ENCODE results near the gene NGEF.

NGEF gene

GRCh38 chr2:233051241-233052149 is 38.4 kb upstream of the NGEF start:
- intact Hi-C loops (cut with micrococcal nuclease): no loop called here
- Mint-ChIP-seq H3K4me1 (ENCODE audit: low read depth) (peaks cover 34% of the 10 kb centered on the region), H3K36me3 (ENCODE audit: low read depth) (no peaks in the 10 kb centered on the region), H3K4me3 (no peak overlapping the region), H3K27ac (peak overlapping the region; percentile 71), H3K9me3 (no peaks in the 10 kb centered on the region), H3K27me3 (peaks cover 16% of the 10 kb centered on the region)

DNA sequence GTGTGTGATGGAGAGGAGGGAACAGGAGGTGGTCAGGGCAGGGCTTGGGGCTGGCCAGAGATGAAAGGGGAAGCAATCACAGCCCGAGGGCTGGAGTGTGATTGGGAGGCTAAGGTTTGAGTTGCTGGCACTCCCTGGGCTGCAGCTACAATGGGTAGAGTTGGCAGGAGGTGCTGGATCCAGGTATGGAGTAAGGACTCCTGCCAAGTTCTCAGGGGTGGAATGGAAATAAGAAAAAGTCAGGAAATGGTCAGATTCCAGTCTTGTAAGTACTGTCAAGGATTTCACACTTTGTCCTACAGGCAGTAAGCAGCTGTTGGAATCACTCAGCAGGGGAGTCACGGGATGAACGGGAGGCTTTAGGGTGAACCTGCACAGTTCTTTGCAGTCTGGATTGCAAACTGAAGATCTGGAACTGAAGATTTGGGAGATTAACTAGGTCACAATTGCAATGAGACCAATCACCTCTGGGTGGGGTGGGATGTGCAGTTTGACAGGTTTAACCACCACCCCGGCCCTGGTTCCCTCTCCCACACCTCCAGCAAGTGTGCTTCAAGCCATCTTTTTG is 36.2 kb upstream of the NGEF start:
- Mint-ChIP-seq H3K36me3 (ENCODE audit: low read depth) (no peaks in the 10 kb centered on the region), H3K4me1 (ENCODE audit: low read depth) (peaks cover 29% of the 10 kb centered on the region), H3K27me3 (peaks cover 14% of the 10 kb centered on the region), H3K27ac (no peak overlapping the region), H3K4me3 (no peak overlapping the region), H3K9me3 (no peaks in the 10 kb centered on the region)
- intact Hi-C loops (cut with micrococcal nuclease): no loop called here

DNA sequence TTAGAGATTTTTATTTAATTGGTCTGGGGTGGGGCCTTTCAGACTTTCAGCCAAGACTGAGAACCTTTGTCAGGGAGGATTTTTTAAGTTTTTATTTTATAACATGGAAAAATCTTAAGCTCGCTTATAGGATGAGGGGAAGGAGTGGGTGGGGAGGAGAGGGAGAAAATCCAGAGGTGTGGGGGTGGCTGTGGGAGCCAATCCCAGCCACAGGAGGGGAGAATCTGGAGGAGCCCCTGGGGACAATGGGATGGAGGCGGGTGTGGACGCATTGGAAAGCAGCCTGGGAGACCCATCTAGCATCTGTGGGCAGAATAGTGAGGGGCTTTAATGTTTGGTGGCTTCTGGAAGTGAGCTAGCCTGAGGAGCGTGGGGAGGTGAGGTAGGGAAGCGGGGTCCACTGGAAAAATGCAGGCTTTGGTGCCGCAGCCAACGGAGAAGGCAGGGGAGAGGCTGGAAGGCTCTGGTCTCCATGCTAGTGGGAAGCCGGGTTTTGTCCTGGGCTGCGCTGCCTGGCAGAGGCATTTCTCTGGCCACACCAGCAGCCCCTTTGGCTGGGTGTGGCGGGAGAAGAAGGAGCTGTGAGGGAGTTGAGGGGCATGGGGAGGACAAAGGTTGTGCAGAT is 35.6 kb upstream of the NGEF start:
- H3K27ac Mint-ChIP-seq: no peak overlapping the region

GRCh38 chr2:233047667-233048066 is 34.6 kb upstream of the NGEF start:
- no peak overlapping the region for H3K27ac Mint-ChIP-seq
- H3K4me3 Mint-ChIP-seq: no peak overlapping the region
- intact Hi-C loops (cut with micrococcal nuclease): no loop called here
- H3K27me3 Mint-ChIP-seq: peaks cover 11% of the 10 kb centered on the region
- no peaks in the 10 kb centered on the region for H3K36me3 Mint-ChIP-seq (ENCODE audit: low read depth)
- peaks cover 23% of the 10 kb centered on the region for H3K4me1 Mint-ChIP-seq (ENCODE audit: low read depth)
- H3K9me3 Mint-ChIP-seq: no peaks in the 10 kb centered on the region

More for the DNA sequence above, 35.6 kb upstream of the NGEF start:
- Mint-ChIP-seq H3K27me3 (peaks cover 11% of the 10 kb centered on the region), H3K4me3 (no peak overlapping the region), H3K36me3 (ENCODE audit: low read depth) (no peaks in the 10 kb centered on the region), H3K9me3 (no peaks in the 10 kb centered on the region), H3K4me1 (ENCODE audit: low read depth) (peaks cover 24% of the 10 kb centered on the region)
- intact Hi-C loops (cut with micrococcal nuclease): no loop called here

GRCh38 chr2:233047206-233047605 is 34.1 kb upstream of the NGEF start:
- no peak overlapping the region for H3K4me3 Mint-ChIP-seq
- peaks cover 11% of the 10 kb centered on the region for H3K27me3 Mint-ChIP-seq
- peaks cover 23% of the 10 kb centered on the region for H3K4me1 Mint-ChIP-seq (ENCODE audit: low read depth)
- intact Hi-C loops (cut with micrococcal nuclease): no loop called here
- no peak overlapping the region for H3K27ac Mint-ChIP-seq
- no peaks in the 10 kb centered on the region for H3K36me3 Mint-ChIP-seq (ENCODE audit: low read depth)
- H3K9me3 Mint-ChIP-seq: no peaks in the 10 kb centered on the region

DNA sequence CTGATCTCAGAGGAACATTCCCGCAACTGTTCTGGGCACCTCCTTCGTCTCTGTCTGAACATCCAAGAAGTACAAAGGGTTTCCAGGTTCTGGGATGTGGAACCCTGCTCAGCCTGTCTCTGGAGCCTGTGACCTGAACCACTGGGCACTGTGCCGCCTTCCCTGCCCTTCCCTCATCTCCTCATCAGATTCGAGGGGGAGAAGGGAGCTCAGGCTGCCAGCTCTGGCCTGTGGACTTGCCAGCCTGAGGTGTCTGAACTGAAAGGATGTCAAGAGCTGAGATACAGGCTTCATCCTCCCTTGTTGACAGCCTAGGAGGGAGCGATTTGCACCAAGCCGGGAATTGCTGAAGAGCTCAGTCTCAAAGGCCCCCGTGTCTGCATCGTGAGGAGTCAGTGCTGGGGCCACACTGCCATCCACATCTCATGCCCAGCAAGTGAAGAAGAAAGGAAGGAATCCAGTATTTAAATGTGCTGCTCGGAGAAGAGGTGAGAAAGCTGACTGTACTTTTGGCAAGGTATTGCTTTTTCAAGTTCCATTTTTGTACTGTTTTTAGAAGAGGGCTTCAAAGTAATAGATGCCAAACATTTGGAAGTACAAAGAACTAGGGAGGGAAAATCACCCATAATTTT is 32.0 kb upstream of the NGEF start:
- H3K27ac Mint-ChIP-seq: no peak overlapping the region
- intact Hi-C loops (cut with micrococcal nuclease): no loop called here
- H3K4me3 Mint-ChIP-seq: no peak overlapping the region
- no peaks in the 10 kb centered on the region for H3K36me3 Mint-ChIP-seq (ENCODE audit: low read depth)
- peaks cover 11% of the 10 kb centered on the region for H3K27me3 Mint-ChIP-seq
- peaks cover 8% of the 10 kb centered on the region for H3K4me1 Mint-ChIP-seq (ENCODE audit: low read depth)
- no peaks in the 10 kb centered on the region for H3K9me3 Mint-ChIP-seq

GRCh38 chr2:233042549-233042948 is 29.5 kb upstream of the NGEF start:
- intact Hi-C loops (cut with micrococcal nuclease): no loop called here
- H3K9me3 Mint-ChIP-seq: no peaks in the 10 kb centered on the region
- peaks cover under 1% of the 10 kb centered on the region for H3K27me3 Mint-ChIP-seq
- no peaks in the 10 kb centered on the region for H3K36me3 Mint-ChIP-seq (ENCODE audit: low read depth)
- H3K4me3 Mint-ChIP-seq: no peak overlapping the region
- H3K4me1 Mint-ChIP-seq (ENCODE audit: low read depth): no peaks in the 10 kb centered on the region
- no peak overlapping the region for H3K27ac Mint-ChIP-seq

DNA sequence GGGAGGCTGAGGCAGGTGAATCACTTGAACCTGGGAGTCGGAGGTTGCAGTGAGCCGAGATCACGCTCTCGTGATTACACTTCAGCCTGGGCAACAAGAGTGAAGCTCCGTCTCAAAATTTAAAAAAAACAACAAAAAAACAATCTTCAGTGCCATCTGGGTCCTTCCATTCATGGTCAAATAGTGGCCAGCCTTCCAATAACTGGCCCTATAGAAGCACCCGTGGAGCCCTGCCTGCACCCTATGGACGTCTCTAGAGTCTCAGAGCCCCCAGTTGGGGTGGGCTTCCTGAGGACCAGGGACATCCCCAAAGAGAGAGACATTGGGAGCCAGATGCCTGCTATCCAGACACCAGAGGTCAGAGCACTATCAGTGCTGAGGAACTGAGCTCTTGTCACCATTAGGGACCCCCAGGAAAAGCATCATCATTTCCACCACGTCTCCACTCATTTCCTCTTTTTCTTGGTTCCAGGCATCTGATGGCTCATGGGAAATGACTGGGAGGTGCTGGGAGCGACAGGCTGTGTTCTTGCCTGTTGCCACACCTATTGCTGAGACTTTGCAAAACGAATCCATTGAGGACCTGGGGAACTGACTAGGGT is 28.8 kb upstream of the NGEF start:
- no peaks in the 10 kb centered on the region for H3K4me1 Mint-ChIP-seq (ENCODE audit: low read depth)
- H3K27me3 Mint-ChIP-seq: no peaks in the 10 kb centered on the region
- no peak overlapping the region for H3K4me3 Mint-ChIP-seq
- H3K27ac Mint-ChIP-seq: no peak overlapping the region
- no peaks in the 10 kb centered on the region for H3K36me3 Mint-ChIP-seq (ENCODE audit: low read depth)
- no peaks in the 10 kb centered on the region for H3K9me3 Mint-ChIP-seq
- intact Hi-C loops (cut with micrococcal nuclease): no loop called here

DNA sequence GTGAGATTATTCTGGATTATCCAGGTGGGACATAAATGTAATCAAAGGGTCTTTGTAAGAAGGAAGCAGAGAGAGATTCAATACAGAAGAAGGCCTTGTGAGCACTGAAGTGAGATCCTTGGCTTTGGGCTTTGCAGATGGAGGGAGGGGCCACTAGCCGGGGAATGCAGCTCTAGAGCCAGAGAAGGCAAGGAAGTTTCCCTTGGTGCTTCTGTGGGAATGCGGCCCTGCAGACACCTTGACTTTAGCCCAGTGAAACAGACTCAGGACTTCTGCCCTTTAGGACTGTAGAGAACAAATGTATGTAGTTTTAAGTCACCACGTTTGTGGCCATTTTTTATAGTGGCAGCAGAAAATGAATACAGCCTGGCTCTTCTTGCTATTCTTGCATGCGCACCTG is 27.5 kb upstream of the NGEF start:
- H3K4me3 Mint-ChIP-seq: no peak overlapping the region
- no peaks in the 10 kb centered on the region for H3K9me3 Mint-ChIP-seq
- H3K27me3 Mint-ChIP-seq: no peaks in the 10 kb centered on the region
- no peaks in the 10 kb centered on the region for H3K36me3 Mint-ChIP-seq (ENCODE audit: low read depth)
- intact Hi-C loops (cut with micrococcal nuclease): no loop called here
- H3K27ac Mint-ChIP-seq: no peak overlapping the region
- no peaks in the 10 kb centered on the region for H3K4me1 Mint-ChIP-seq (ENCODE audit: low read depth)

DNA sequence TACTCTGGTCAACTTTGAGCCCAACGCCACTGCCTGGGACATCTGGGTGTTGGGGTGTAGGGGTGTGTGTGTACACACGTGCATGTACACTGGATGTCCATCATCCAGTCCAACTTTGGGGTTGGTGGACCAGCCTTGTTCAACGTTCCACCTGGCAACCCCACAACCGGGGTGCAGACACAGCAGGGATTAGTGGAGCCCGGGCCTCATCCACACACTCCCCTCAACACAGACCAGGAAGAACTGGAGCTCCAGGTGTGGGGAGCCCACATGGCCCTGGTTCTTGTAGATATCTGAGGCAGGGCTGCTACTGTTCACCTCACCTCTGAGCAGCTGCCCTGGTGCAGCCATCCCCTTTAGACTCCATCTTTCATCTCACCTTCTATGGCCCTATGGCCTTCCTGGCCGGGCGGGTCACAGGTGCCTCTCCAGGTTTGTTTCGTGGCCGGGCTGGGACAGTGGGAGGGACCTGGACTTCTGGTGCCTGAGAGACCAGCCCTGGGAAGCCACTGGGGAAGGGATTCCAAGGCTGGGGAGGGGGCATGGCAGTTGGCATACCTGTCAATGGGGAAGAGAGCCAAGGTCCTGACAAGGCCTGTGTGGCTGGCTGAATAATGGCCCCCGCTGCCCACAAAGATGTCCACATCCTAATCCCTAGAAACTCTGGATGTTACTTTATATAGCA is 26.9 kb upstream of the NGEF start:
- intact Hi-C loops (cut with micrococcal nuclease): no loop called here
- H3K36me3 Mint-ChIP-seq (ENCODE audit: low read depth): no peaks in the 10 kb centered on the region
- H3K27me3 Mint-ChIP-seq: no peaks in the 10 kb centered on the region
- H3K9me3 Mint-ChIP-seq: no peaks in the 10 kb centered on the region
- H3K4me3 Mint-ChIP-seq: no peak overlapping the region
- no peak overlapping the region for H3K27ac Mint-ChIP-seq
- H3K4me1 Mint-ChIP-seq (ENCODE audit: low read depth): no peaks in the 10 kb centered on the region

- no peaks in the 10 kb centered on the region for H3K4me1 Mint-ChIP-seq (ENCODE audit: low read depth)
- no peaks in the 10 kb centered on the region for H3K36me3 Mint-ChIP-seq (ENCODE audit: low read depth)
- intact Hi-C loops (cut with micrococcal nuclease): no loop called here
- no peaks in the 10 kb centered on the region for H3K9me3 Mint-ChIP-seq
- H3K4me3 Mint-ChIP-seq: no peak overlapping the region
- H3K27ac Mint-ChIP-seq: no peak overlapping the region
- H3K27me3 Mint-ChIP-seq: no peaks in the 10 kb centered on the region
Measured at GRCh38 chr2:233039212-233039845, 26.3 kb upstream of the NGEF start.

GRCh38 chr2:233037078-233037477 is 24.0 kb upstream of the NGEF start:
- H3K4me3 Mint-ChIP-seq: no peak overlapping the region
- no peak overlapping the region for H3K27ac Mint-ChIP-seq

More at GRCh38 chr2:233037078-233037477, 24.0 kb upstream of the NGEF start:
- no peaks in the 10 kb centered on the region for H3K36me3 Mint-ChIP-seq (ENCODE audit: low read depth)
- no peaks in the 10 kb centered on the region for H3K4me1 Mint-ChIP-seq (ENCODE audit: low read depth)
- no peaks in the 10 kb centered on the region for H3K27me3 Mint-ChIP-seq
- intact Hi-C loops (cut with micrococcal nuclease): no loop called here
- H3K9me3 Mint-ChIP-seq: no peaks in the 10 kb centered on the region

All from dendritic cell treated with granulocyte-macrophage colony-stimulating factor and Interleukin-4, amounts not matched to agents 40 ng/mL and 50 ng/mL, for 4 days (primary cell).